Prostate gland (tissue), 2 donors: ENCODE measurements around the gene FARS2. TPM values are rescaled to one million over a fixed set of nuclear protein-coding genes. Genes with fewer than 3 reads are reported as not detected.

Experiments
- DNase-seq: peaks from one replicate; pipeline ENCODE4 v3.0.0-alpha.2; 2019; ENCODE audit warnings: low spot score
- H3K27ac ChIP-seq, 2 donors: fragments of 200-600 bp; sonication (generic); 2 replicates each; pipeline ENCODE4 v1.5.1; 2017 to 2019
- H3K27me3 ChIP-seq: fragments of 200-600 bp; sonication (generic); replicated peaks from 2 replicates; pipeline ENCODE4 v1.5.1; 2019; ENCODE audit not compliant: insufficient read depth
- H3K36me3 ChIP-seq, 2 donors: fragments of 200-600 bp; sonication (generic); 1 replicate in 1 of 2; 2 replicates in 1 of 2; pipeline versions ENCODE4 v1.5.1 to v1.8.1; 2017 to 2019
- H3K4me1 ChIP-seq: fragments of 200-600 bp; sonication (generic); replicated peaks from 2 replicates; pipeline ENCODE4 v1.5.1; 2019
- H3K4me3 ChIP-seq, 2 donors: fragments of 200-600 bp; sonication (generic); 2 replicates each; pipeline ENCODE4 v1.5.1; 2017 to 2019
- H3K9me3 ChIP-seq: fragments of 200-600 bp; sonication (generic); 2 replicates; pipeline ENCODE4 v1.5.1; 2017
- POLR2A ChIP-seq: fragments of 450-650 bp; IDR thresholded peaks from one replicate; pipeline ENCODE4 v1.6.1; 2016; ENCODE audit warnings: antibody characterized with exemption, mild to moderate bottlenecking
- POLR2AphosphoS5 ChIP-seq: sonication (generic); formaldehyde crosslinking; IDR thresholded peaks from one replicate; pipeline ENCODE4 v1.6.1; 2017; ENCODE audit warnings: antibody characterized with exemption
- whole genome bisulfite sequencing: methylation state at CpG from one replicate; pipeline ENCODE4 v1.1.5; 2018; 5-methylcytosine and 5-hydroxymethylcytosine counted together
- intact Hi-C: fragments of 100-400 bp; cut with DNase I; formaldehyde crosslinking; loops from one replicate; pipeline ENCODE4 v1.14.2; 2022
- total RNA-seq, 2 donors: library from RNA; depleted of rRNA; stranded (reverse); fragments of >200 nt; gene quantifications; one replicate each; pipeline ENCODE4 v1.1.0, GENCODE V29; 2016
- TF ChIP-seq, protein P1 (sequence below), 4 experiments: fragments of 200-600 bp in 2 of 4; fragments of 450-650 bp in 2 of 4; sonication (generic) in 2 of 4; IDR thresholded peaks; 1 replicate in 3 of 4; 2 replicates in 1 of 4; pipeline ENCODE4 v1.5.1; 2016 to 2019; ENCODE audit warnings: antibody characterized with exemption in 4 of 4, mild to moderate bottlenecking in 2 of 4, moderate library complexity in 2 of 4

The FARS2 gene
- total RNA-seq, 2 donors from 2014 or later, result 11.6 to 19.5 TPM

DNA sequence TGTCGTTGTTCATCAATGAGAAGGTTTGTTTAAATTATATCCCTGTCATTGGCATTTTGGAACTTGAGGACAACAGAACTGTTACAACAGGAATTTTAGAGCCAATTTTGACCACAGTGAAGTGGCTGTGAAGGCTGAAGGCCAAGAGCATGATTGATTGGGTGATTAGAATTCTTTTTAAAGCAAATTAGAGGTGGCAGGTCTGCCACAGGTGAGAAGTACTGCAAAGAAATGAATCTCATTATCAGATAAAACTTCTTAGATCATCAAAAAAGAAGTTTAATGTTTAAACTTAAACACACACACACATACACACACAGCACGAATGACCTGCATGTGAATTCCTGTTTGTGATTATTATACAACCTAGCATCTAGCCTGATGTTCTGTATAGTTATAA, 32.4 kb downstream of the FARS2 start:
- Histone ChIP-seq H3K4me3 (no peak overlapping the region), H3K27ac (no peak overlapping the region), H3K4me1 (no peaks in the 10 kb centered on the region), H3K9me3 (no peaks in the 10 kb centered on the region), H3K36me3 (no peaks in the 10 kb centered on the region), H3K27me3 (no peaks in the 10 kb centered on the region)
- 68% methylated on average over 2 of the region's 2 CpGs for WGBS
- no peak for TF ChIP-seq POLR2A
- TF ChIP-seq, protein P1, sequence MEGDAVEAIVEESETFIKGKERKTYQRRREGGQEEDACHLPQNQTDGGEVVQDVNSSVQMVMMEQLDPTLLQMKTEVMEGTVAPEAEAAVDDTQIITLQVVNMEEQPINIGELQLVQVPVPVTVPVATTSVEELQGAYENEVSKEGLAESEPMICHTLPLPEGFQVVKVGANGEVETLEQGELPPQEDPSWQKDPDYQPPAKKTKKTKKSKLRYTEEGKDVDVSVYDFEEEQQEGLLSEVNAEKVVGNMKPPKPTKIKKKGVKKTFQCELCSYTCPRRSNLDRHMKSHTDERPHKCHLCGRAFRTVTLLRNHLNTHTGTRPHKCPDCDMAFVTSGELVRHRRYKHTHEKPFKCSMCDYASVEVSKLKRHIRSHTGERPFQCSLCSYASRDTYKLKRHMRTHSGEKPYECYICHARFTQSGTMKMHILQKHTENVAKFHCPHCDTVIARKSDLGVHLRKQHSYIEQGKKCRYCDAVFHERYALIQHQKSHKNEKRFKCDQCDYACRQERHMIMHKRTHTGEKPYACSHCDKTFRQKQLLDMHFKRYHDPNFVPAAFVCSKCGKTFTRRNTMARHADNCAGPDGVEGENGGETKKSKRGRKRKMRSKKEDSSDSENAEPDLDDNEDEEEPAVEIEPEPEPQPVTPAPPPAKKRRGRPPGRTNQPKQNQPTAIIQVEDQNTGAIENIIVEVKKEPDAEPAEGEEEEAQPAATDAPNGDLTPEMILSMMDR (IDR thresholded peaks at IDR 0.05), result no peak
- no peak for TF ChIP-seq POLR2AphosphoS5
- DNase-seq, result no peak
- intact Hi-C loops, result no loop called here

GRCh38 chr6:5294392-5295211, 33.3 kb downstream of the FARS2 start:
- 84% methylated on average over 11 of the region's 11 CpGs for WGBS
- DNase-seq, result no peak
- H3K27ac ChIP-seq, result no peak overlapping the region
- H3K27me3 ChIP-seq, result no peaks in the 10 kb centered on the region
- TF ChIP-seq, protein P1 (IDR thresholded peaks at IDR 0.05), result no peak
- TF ChIP-seq POLR2A (no peak), POLR2AphosphoS5 (no peak)
- no peaks in the 10 kb centered on the region for H3K4me1 ChIP-seq
- no peaks in the 10 kb centered on the region for H3K9me3 ChIP-seq
- H3K4me3 ChIP-seq, result no peak overlapping the region
- H3K36me3 ChIP-seq, result no peaks in the 10 kb centered on the region
- intact Hi-C loops, result no loop called here

DNA sequence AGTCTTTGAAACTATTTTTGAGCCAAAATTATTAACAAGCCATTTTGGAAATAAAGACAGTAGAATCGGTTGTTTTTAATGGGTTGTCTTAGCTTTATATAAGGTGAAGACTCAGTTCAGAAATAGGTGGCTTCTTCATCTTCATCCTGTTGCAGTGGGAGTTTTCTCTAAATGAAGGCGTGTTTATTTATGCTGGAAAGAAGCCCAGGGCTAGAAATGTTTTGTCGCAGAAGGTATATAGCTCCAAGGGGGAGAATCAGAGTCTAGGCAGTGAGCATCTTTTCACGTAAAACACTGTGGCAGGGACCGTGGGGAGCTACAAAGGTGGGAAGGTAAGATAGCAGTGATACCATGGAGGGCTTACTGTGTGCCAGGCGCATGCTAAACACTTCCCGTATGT, 34.3 kb downstream of the FARS2 start:
- no peak overlapping the region for H3K4me3 ChIP-seq
- H3K4me1 ChIP-seq, result no peaks in the 10 kb centered on the region
- H3K27me3 ChIP-seq, result no peaks in the 10 kb centered on the region
- WGBS, result 28% methylated on average over 7 of the region's 7 CpGs
- no peaks in the 10 kb centered on the region for H3K9me3 ChIP-seq
- DNase-seq, result no peak
- intact Hi-C loops, result no loop called here
- H3K36me3 ChIP-seq, result no peaks in the 10 kb centered on the region
- TF ChIP-seq, protein P1 (IDR thresholded peaks at IDR 0.05), result no peak
- no peak for TF ChIP-seq POLR2A
- TF ChIP-seq POLR2AphosphoS5, result no peak
- no peak overlapping the region for H3K27ac ChIP-seq

- Histone ChIP-seq H3K27ac (no peak overlapping the region), H3K27me3 (no peaks in the 10 kb centered on the region), H3K4me3 (no peak overlapping the region), H3K9me3 (no peaks in the 10 kb centered on the region), H3K36me3 (no peaks in the 10 kb centered on the region), H3K4me1 (no peaks in the 10 kb centered on the region)
- 76% methylated on average over 1 of the region's 1 CpG for WGBS
- TF ChIP-seq POLR2AphosphoS5, result no peak
- TF ChIP-seq, protein P1 (IDR thresholded peaks at IDR 0.05), result no peak
- no peak for TF ChIP-seq POLR2A
- no peak for DNase-seq
- intact Hi-C loops, result no loop called here
Observed at GRCh38 chr6:5300206-5300764, 39.0 kb downstream of the FARS2 start.
